LNCaP clone FGC (cell line): ENCODE results near the gene TMEM120B.

Experiments
- DNase-seq: peaks from one replicate; pipeline ENCODE4 v3.0.0-alpha.2; 2011; ENCODE audit warnings: low read depth
- H3K4me3 ChIP-seq: 2 replicates; pipeline ENCODE4 v1.5.1; 2011; ENCODE audit warnings: mild to moderate bottlenecking, low read depth, low read length, control low read depth
- TF ChIP-seq, protein P1 (sequence below): IDR thresholded peaks from 2 replicates; pipeline ENCODE4 v1.5.1; 2012; ENCODE audit warnings: mild to moderate bottlenecking; ENCODE audit not compliant: control insufficient read depth, insufficient read depth; ENCODE audit errors: extremely low read depth

Gene TMEM120B

DNA sequence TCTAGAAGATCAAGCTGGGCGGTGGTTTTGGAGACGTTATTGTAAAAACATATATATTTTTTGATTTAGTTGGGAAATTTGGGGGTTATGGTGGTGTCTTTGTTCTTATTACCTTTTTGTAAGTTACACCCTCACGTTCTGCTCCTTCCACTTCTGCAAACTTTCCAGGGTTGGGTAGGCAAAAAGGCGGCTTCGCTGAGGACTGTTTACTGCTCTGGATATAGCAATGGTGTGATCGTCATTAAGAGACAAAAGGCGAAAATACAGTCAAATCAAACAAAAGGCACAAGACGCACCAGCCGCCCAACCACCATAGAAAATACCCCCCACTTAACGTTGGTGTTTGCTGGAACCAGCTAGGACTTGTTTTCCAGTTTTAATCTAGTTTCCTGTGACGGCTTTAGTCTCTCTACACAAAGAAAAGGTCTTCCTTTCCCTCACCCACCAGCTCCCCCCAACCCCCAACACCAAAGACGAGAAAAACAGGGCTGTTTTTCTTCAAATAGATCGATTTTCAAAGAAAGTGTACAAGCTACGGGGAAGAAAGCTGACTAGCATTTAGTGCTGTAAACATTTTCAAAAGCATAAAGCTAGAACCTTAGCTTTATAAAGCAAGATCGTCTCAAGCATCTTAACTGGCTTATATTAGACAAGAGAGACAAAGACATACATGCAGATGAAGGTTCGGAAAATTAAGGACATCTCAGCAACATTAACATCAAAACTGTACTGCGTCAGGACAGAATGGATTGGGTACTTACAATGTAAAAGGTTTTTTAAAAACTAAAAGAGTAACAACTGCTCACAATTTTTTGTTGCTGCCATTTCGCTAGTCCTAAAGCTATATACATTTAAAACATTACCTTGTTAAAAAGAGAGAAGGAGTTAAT lies 89.3 kb downstream of the TMEM120B start:
- no peak for DNase-seq
- TF ChIP-seq, protein P1, sequence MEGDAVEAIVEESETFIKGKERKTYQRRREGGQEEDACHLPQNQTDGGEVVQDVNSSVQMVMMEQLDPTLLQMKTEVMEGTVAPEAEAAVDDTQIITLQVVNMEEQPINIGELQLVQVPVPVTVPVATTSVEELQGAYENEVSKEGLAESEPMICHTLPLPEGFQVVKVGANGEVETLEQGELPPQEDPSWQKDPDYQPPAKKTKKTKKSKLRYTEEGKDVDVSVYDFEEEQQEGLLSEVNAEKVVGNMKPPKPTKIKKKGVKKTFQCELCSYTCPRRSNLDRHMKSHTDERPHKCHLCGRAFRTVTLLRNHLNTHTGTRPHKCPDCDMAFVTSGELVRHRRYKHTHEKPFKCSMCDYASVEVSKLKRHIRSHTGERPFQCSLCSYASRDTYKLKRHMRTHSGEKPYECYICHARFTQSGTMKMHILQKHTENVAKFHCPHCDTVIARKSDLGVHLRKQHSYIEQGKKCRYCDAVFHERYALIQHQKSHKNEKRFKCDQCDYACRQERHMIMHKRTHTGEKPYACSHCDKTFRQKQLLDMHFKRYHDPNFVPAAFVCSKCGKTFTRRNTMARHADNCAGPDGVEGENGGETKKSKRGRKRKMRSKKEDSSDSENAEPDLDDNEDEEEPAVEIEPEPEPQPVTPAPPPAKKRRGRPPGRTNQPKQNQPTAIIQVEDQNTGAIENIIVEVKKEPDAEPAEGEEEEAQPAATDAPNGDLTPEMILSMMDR = no peak
- H3K4me3 ChIP-seq = peak overlapping the region; percentile 62

DNA sequence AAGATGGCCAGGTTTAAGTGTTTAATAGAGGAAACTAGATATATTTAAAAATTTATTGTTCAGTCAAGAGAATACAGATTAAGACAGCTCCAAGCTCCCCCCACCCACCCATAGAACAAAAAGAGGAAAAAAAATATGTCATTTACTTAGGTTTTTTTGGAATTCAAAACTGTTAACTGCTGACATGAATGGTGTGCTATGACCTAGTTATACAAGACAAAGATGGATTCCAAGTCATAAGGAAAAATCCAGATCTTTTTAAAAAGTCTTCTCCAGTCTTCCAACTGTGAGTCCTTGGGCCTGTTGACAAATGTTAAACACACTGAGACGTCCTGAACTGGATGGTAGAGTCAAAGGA lies 89.9 kb downstream of the TMEM120B start:
- DNase-seq = no peak
- TF ChIP-seq, protein P1 = no peak
- H3K4me3 ChIP-seq = peak overlapping the region; percentile 62

DNA sequence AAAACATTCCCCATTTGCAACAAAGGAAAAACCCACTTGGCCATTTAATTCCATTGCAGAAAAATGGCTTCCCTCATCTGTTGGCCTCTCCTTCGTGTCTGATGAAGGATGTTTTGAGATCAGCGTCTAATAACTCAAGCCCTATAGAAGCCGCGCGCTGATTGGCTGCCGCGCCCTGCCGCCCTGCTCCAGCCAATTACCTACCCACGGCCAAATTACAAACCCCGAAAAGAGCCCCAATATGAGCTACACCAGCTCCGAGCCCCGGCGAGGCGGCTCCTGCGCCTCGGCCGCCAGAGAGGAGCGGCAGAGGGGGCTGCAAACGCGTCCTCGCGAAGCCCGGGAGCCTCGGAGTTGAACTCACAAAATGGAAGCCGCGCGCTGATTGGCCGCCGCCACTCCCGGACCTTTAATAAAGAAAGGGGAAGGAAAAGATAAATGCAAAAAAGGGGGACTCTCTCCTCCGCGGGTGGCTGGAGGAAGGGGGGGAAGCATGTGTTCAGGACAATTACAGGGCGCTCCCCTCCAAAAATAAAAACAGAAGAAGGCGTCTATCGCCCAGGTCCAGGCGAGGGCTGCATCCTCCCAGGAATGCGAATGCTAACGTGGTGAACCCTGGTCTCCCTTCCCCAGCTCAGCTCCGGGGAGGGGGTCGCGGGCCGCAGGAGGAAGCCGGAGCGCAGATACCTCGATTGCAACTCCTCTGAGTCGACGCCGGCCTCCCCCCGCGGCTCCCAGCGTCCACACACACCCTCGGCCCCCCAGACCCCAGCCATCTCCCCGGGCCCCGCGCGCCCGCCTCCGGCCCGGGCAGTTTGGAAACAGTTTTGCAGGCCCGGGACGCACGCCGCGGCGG lies 90.5 kb downstream of the TMEM120B start:
- TF ChIP-seq, protein P1 = no peak
- peak overlapping the region; percentile 62 for H3K4me3 ChIP-seq
- DNase-seq = peak; percentile 70

DNA sequence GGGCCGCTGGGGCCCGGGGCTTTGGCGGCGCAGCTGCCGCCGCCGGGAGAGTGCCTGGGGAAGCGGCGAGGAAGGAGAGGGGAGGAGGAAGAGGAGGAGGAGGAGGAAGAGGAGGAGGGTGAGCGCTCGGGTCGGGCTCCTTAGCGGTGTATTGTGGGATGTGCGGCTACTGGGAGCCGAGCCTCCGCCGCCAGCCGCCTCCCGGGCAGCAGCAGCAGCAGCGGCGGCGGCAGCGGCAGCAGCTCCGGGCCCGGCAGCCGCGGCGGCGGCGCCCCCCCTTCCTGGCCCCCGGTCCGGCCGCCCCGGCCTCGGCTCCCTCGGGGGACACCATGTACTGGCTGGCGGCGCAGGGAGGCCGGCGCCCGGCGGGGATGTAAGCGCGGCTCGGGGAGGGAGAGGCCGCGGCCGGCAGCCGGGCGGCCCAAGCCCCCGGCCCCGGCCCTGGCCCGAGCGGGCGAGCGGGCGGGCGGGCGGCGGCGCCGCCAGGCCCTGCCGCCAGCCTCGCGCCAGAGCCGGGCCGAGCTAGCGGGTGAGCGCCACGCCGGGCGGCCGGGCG lies 91.4 kb downstream of the TMEM120B start, which contains the start of gene SETD1B:
TSS of gene SETD1B (plus strand) at position 149 of the 556 bp plus-strand sequence. CDS start 729 bp downstream, outside the sequence.
- peak within 1 kb of the TSS; percentile 62 for H3K4me3 ChIP-seq
- no peak for DNase-seq
- TF ChIP-seq, protein P1 = no peak

DNA sequence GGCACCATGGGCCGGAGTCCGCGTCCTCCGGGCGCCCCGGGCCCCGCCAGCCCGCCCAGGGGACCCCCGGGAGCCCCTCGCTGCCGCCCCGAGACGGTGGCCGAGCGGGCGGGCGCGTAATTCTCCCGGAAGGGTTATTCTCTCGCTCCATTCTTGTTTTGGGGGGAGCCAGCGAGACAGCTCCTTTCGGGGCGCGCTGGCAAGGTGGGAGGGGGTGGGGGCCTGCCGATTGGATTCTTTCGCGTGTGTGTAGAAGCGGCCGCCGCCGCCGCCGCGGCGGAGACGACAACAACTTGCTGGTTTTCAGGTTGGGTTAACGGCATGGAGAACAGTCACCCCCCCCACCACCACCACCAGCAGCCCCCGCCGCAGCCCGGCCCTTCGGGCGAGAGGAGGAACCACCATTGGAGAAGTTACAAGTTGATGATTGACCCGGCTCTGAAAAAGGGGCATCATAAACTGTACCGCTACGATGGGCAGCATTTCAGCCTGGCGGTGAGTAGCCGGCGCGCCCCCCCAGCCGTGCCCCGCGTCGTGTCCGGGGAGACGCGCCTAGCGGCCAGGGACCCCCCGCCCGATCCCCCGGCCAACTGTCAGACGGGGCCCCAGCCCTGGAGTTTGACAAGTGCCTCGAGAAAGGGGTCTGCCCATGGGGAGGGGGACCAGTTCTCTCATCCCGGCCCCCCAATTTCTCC lies 92.0 kb downstream of the TMEM120B start:
- peak overlapping the region; percentile 62 for H3K4me3 ChIP-seq
- DNase-seq = no peak
- TF ChIP-seq, protein P1 = no peak
